ENCODE measurements around the gene MTM1.

The MTM1 gene

GRCh38 chrX:150565551-150565950 is 2.9 kb upstream of the MTM1 start:
- Histone ChIP-seq H3K79me2 (ENCODE audit: low read length) (peaks cover 5% of the 10 kb centered on the region), H3K27me3 (ENCODE audit: low read depth, low read length) (0 out of 2 replicates have a peak, but pooled peaks cover 8% of the 10 kb centered on the region), H3K4me3 (ENCODE audit: low read length) (no peak overlapping the region), H3K9me3 (ENCODE audit: insufficient read depth, low read length) (no peaks in the 10 kb centered on the region), H3K9ac (ENCODE audit: low read length) (no peak overlapping the region), H3K4me1 (ENCODE audit: low read length) (peaks cover 15% of the 10 kb centered on the region), H2AFZ (ENCODE audit: low read depth, low read length) (no peak overlapping the region), H3K4me2 (ENCODE audit: low read length) (no peak overlapping the region), H3K36me3 (replicated peaks; ENCODE audit: low read depth, low read length) (no peaks in the 10 kb centered on the region), H3K27ac (ENCODE audit: low read length) (no peak overlapping the region), H4K20me1 (ENCODE audit: insufficient read depth, low read length) (peaks cover 11% of the 10 kb centered on the region; the same call in 1 of the 2 replicates)
- TF ChIP-seq EZH2phosphoT487 (IDR thresholded peaks at IDR 0.05; ENCODE audit: low read depth), result no peak
- TF ChIP-seq CTCF (IDR thresholded peaks at IDR 0.05; ENCODE audit: low read depth, low read length), result no peak

GRCh38 chrX:150566734-150567182 is 1.7 kb upstream of the MTM1 start:
- no peak overlapping the region for H3K4me2 ChIP-seq (ENCODE audit: low read length)
- H3K4me1 ChIP-seq (ENCODE audit: low read length), result peaks cover 28% of the 10 kb centered on the region
- H3K27me3 ChIP-seq (ENCODE audit: low read depth, low read length), result 0 out of 2 replicates have a peak, but pooled peaks cover 8% of the 10 kb centered on the region
- H3K9ac ChIP-seq (ENCODE audit: low read length), result no peak overlapping the region
- TF ChIP-seq CTCF (IDR thresholded peaks at IDR 0.05; ENCODE audit: low read depth, low read length) (no peak), EZH2phosphoT487 (IDR thresholded peaks at IDR 0.05; ENCODE audit: low read depth) (no peak)
- H2AFZ ChIP-seq (ENCODE audit: low read depth, low read length), result no peak overlapping the region
- H3K9me3 ChIP-seq (ENCODE audit: insufficient read depth, low read length), result no peaks in the 10 kb centered on the region
- H4K20me1 ChIP-seq (ENCODE audit: insufficient read depth, low read length), result peaks cover 17% of the 10 kb centered on the region; the same call in 1 of the 2 replicates
- no peak overlapping the region for H3K27ac ChIP-seq (ENCODE audit: low read length)
- H3K36me3 ChIP-seq (replicated peaks; ENCODE audit: low read depth, low read length), result no peaks in the 10 kb centered on the region
- H3K79me2 ChIP-seq (ENCODE audit: low read length), result peaks cover 9% of the 10 kb centered on the region
- H3K4me3 ChIP-seq (ENCODE audit: low read length), result no peak overlapping the region

- Histone ChIP-seq H3K36me3 (replicated peaks; ENCODE audit: low read depth, low read length) (no peaks in the 10 kb centered on the region), H3K4me1 (ENCODE audit: low read length) (peaks cover 35% of the 10 kb centered on the region), H3K9me3 (ENCODE audit: insufficient read depth, low read length) (no peaks in the 10 kb centered on the region), H3K4me3 (ENCODE audit: low read length) (peak overlapping the region; percentile 75), H3K79me2 (ENCODE audit: low read length) (peaks cover 14% of the 10 kb centered on the region), H3K9ac (ENCODE audit: low read length) (peak overlapping the region; percentile 31; the same call in 1 of the 2 replicates), H2AFZ (ENCODE audit: low read depth, low read length) (peak overlapping the region; percentile 97), H4K20me1 (ENCODE audit: insufficient read depth, low read length) (peaks cover 27% of the 10 kb centered on the region; the same call in 1 of the 2 replicates), H3K27ac (ENCODE audit: low read length) (no peak overlapping the region), H3K4me2 (ENCODE audit: low read length) (peak overlapping the region; percentile 75), H3K27me3 (ENCODE audit: low read depth, low read length) (peaks cover 9% of the 10 kb centered on the region)
- TF ChIP-seq EZH2phosphoT487 (IDR thresholded peaks at IDR 0.05; ENCODE audit: low read depth) (no peak), CTCF (IDR thresholded peaks at IDR 0.05; ENCODE audit: low read depth, low read length) (no peak)
Measured at GRCh38 chrX:150567645-150568319, 639 bp upstream of the MTM1 start.

- H3K4me3 ChIP-seq (ENCODE audit: low read length), result peak overlapping the region; percentile 83
- H3K27me3 ChIP-seq (ENCODE audit: low read depth, low read length), result peaks cover 15% of the 10 kb centered on the region
- H3K4me2 ChIP-seq (ENCODE audit: low read length), result peak overlapping the region; percentile 92
- TF ChIP-seq EZH2phosphoT487 (IDR thresholded peaks at IDR 0.05; ENCODE audit: low read depth) (no peak), CTCF (IDR thresholded peaks at IDR 0.05; ENCODE audit: low read depth, low read length) (no peak)
- H3K9me3 ChIP-seq (ENCODE audit: insufficient read depth, low read length), result no peaks in the 10 kb centered on the region
- H4K20me1 ChIP-seq (ENCODE audit: insufficient read depth, low read length), result peaks cover 39% of the 10 kb centered on the region; the same call in 1 of the 2 replicates
- H3K79me2 ChIP-seq (ENCODE audit: low read length), result peaks cover 17% of the 10 kb centered on the region
- H2AFZ ChIP-seq (ENCODE audit: low read depth, low read length), result no peak overlapping the region; the same call in 1 of the 2 replicates
- no peaks in the 10 kb centered on the region for H3K36me3 ChIP-seq (replicated peaks; ENCODE audit: low read depth, low read length)
- peaks cover 48% of the 10 kb centered on the region for H3K4me1 ChIP-seq (ENCODE audit: low read length)
- peak overlapping the region; percentile 54 for H3K27ac ChIP-seq (ENCODE audit: low read length)
- peak overlapping the region; percentile 66 for H3K9ac ChIP-seq (ENCODE audit: low read length)
Measured at GRCh38 chrX:150569155-150569477, 695 bp downstream of the MTM1 start.

All from OCI-LY3 (cell line).